Adrenal gland (tissue), 5 donors: Measurements from ENCODE around the gene CELF2.

ENCODE experiments used
- CTCF ChIP-seq, 6 experiments: fragments of 450-650 bp in 4 of 6; fragments of 200-600 bp in 2 of 6; sonication (generic) in 1 of 6; IDR thresholded peaks; 1 replicate in 5 of 6; 2 replicates in 1 of 6; pipeline versions ENCODE4 v1.5.1 to v1.8.0; 2016 to 2021; ENCODE audit warnings: antibody characterized with exemption in 6 of 6, mild to moderate bottlenecking in 2 of 6, moderate library complexity in 1 of 6
- POLR2A ChIP-seq, 2 donors: fragments of 450-650 bp; IDR thresholded peaks; one replicate each; pipeline ENCODE4 v1.6.1; 2017; ENCODE audit warnings: antibody characterized with exemption in 2 of 2, mild to moderate bottlenecking in 2 of 2, moderate library complexity in 1 of 2
- donor health status: DM: no; HTN: no; CAD: no.

GRCh38 chr10:11131112-11131639 is 113.5 kb downstream of the CELF2 start:
- TF ChIP-seq POLR2A (IDR thresholded peaks at IDR 0.05) (no peak), CTCF (IDR thresholded peaks at IDR 0.05) (no peak)
